TTC549 (cell line): ENCODE data around the gene SPOCD1.

ENCODE experiments used
- FAIRE-seq: peaks from 2 replicates; lab custom pipeline; 2012; peaks lifted over from hg19 to GRCh38; lab: Jason Lieb, UNC

The SPOCD1 gene

DNA sequence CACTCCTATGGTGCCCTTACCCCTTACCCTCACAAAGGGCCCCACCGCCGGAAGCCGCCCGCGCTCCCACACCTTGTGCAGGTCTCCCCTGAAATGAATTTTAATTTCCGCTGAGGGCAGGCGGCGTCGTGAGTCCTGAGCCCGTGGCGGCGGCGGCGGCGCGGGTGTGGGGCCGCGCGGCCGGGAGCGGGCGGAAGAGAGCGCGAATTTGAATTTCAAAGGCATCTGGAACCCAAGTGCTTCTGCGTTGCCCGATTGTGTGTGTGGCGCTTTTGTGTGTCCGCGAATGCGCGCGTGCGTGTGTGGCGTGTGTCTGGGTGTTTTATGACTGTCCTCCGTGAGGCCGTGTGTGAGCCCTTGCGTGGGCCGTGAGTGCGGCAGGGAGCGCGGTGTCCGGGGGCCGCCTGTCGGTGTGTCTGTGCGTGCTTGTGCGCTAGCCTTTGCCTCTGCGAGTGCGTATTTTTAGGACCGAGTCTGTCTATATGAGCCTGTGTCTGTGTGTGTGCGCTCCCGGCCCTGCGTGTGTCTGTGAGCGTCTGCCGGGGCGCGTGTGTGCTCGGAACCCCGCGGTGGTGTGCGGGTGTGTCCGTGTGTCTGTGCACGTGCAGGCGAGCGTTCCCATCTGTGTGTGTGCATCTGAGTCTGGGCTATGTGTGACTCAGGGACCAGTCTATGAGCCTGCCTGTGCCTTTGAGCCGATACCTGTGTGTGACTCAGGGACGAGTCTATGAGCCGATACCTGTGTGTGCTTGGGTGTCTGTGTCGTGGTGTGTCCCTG lies 43.7 kb downstream of the SPOCD1 start:
- no peak for FAIRE-seq

GRCh38 chr1:31769720-31770390 lies 46.0 kb downstream of the SPOCD1 start:
- FAIRE-seq = no peak

DNA sequence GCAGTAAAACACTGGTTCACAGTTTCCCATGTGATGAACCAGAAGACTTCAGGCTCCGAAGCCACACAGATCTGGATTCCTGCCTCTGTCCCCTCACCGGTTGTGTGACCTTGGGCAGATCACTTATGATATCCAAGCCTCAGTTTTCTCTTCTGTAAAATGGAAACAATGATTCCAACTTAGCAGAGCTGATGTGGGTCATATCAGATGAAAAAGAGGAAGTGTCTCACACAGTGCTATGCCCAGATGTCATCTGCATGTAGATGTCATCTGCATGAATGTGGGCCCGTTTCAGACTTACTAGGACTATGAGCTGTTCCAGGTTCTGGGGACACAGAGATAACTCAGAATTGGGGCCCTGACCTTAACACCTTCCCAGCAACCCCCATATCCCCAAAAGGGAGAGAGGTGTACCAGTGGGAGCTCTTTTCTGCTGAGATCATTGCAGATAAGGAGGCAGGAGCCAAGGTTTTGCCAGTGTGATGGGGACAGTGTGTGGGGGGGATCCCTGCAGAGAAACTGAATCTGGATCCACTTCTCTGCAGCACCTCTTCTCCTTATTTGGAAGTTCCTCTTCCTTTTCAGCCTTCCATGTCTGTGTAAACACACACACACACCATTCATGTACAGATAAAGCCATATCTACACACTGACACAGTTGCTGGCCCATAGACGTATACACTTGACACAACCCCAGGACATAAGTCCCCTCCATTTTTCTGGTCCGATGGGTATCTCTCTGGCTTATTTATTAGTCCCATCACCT lies 46.7 kb downstream of the SPOCD1 start:
- FAIRE-seq = no peak

- no peak for FAIRE-seq
Measured at GRCh38 chr1:31768407-31768907, 47.4 kb downstream of the SPOCD1 start.

DNA sequence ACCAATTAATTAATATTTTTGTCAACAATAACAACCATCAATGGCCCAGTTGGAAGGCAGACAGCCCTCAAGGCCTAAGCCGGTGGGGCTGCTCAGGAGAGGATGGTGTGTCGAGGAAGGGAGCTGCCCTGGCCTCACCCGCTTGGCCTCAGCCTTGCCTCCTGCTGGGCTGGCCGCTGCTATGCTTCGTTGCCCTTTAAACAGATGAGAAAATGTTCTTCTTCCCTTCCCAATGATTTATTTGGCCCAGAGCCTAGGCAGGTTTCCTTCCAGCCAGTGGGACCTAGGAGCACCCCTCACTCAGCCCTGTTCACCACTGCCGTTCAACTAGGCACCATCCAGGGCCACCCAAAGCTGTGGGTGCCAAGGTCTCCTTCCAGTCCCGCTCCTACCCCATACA lies 48.6 kb downstream of the SPOCD1 start:
- FAIRE-seq = no peak

GRCh38 chr1:31765516-31765915 lies 50.3 kb downstream of the SPOCD1 start:
- FAIRE-seq = no peak

GRCh38 chr1:31765041-31765467 lies 50.8 kb downstream of the SPOCD1 start:
- FAIRE-seq = no peak

- no peak for FAIRE-seq
Measured at GRCh38 chr1:31764312-31765040, 51.3 kb downstream of the SPOCD1 start, which contains the start of gene ADGRB2. Gene ADGRB2, minus strand, starts transcription at chr1:31764340. Its CDS starts 7,119 bp downstream, at chr1:31757221.

DNA sequence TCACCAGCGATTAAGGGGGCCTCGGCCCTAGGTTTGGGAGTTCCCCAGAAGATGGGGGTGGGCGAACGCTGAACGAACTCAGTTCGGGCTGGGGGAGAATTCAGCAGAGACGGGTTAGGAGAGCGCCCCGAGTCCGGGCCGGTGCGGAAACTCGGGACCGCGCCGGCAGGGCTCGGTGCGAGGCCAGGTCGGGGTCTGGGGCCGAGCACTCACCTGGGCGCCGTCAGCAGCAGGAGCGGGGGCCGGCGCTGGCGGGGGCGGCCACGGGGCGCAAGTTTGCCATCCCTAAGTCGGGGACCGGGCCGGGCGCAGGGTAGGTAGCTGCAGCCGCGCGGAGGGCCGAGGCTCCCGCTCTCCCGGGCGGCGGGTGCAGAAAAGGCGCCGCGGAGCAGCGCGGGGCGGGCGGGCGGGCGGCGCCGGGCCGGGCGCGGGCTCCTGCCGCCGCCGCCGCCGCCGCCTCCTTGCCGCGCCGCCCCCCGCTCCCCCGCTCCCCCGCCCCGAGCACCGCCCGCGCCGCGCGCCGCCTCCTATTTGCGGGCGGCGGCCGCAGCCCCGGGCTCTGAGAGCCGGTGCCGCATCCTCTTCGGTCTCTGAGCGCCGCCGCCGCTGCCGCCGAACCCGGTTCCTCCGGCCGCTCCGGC lies 52.0 kb downstream of the SPOCD1 start:
- FAIRE-seq = no peak

GRCh38 chr1:31762726-31763670 lies 52.8 kb downstream of the SPOCD1 start:
- no peak for FAIRE-seq

GRCh38 chr1:31762323-31762722 lies 53.5 kb downstream of the SPOCD1 start:
- FAIRE-seq = no peak

DNA sequence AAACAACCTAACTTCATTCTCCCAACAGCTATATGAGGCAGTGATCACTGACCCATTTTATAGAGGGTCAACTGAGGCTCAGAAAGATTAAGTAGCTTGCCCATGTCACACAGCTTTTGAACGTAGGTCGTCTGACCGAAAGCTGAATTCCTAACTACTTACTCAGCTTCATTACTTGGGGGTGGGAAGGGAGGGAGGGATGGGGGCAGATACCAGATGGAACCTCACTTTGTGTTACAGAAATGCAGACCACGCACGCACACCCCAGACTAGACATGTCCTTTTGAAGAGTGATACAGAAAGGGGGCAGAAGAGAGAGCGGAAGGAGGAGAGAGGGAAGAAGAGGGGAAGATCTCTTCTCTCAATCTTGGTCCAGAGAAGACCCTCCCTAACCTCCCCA lies 53.9 kb downstream of the SPOCD1 start:
- no peak for FAIRE-seq

GRCh38 chr1:31760471-31761470 lies 55.1 kb downstream of the SPOCD1 start:
- FAIRE-seq = no peak

DNA sequence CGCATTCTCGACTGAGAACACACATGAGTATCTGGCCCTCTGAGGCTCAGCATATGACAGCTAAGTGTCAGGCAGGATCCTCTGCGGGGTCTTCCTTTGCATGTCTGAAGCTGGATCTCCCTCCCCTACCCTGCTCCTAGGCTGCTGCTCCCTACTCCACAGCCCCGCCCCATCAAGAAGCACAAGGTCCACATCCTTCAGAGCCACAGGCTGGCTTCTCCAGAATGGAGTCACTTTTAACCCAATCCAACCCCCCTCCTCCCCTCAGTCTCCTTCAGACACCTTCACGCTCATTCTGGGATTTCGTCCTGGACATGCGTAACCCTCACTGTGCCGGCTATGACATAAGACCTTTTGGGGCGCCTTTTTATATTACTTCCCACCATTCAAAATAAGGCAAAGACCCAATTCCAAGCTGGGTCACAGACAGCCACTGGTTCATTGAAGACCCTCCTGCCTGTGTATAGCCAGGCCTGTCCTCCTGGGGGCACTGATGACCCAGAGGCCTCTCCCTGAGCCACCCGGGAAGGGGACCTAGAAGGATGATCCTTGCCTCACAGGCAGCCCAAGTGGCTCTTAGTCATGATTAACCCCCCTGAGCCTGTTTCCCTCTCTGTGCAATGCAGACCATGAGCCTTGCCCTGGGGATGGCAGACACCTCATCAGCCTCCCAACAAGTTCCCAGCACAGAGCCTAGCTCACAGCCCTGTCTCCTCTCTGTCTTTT lies 56.4 kb downstream of the SPOCD1 start:
- FAIRE-seq = no peak

DNA sequence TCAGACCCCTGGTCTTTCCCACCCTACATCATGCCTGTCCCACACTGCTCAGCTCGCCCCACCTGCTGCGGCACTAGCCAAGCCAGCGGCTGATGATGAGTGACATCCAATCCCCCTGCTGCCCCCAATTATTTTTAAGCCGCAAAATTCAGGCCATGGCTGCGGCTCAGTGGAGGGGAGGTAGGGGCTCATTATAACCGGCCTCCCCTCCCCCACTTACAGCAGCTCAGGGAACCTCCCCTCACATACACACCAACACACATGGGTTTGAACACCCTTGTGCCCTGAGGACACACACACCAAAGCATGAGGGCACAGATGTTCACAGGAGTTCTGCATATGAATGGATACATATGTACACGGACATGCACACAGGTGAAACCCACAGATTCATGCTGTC lies 57.0 kb downstream of the SPOCD1 start:
- FAIRE-seq = no peak

DNA sequence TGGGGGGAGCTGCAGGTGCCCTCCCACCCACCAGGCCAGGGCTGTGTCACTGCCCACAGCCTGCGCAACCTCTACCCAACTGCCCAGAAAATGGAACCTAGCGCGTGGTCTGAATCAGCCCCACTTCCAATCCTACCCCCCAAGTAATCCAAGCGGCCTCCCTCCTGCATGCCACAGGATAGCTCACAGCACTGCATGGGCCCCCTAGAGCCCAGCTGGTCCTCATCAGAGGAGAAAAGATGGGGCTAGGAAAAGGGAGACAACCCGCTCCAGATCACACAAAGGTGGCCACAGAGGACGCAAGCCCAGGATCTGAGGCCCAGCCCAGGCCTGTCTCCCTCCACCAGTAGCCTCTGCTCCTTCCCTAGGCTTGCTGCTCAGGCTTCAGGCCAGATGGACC lies 57.8 kb downstream of the SPOCD1 start:
- no peak for FAIRE-seq

- FAIRE-seq = no peak
Measured at GRCh38 chr1:31757204-31757679, 58.6 kb downstream of the SPOCD1 start.

- no peak for FAIRE-seq
Measured at GRCh38 chr1:31756578-31756977, 59.2 kb downstream of the SPOCD1 start.
